GM21447 (cell line): ENCODE results near the gene RPL15.

ENCODE experiments used
- ATAC-seq: cut with Tn5 transposase; IDR thresholded peaks from one replicate; pipeline ENCODE4 v1.9.1; 2021; ENCODE audit not compliant: unreplicated experiment

RPL15 gene

DNA sequence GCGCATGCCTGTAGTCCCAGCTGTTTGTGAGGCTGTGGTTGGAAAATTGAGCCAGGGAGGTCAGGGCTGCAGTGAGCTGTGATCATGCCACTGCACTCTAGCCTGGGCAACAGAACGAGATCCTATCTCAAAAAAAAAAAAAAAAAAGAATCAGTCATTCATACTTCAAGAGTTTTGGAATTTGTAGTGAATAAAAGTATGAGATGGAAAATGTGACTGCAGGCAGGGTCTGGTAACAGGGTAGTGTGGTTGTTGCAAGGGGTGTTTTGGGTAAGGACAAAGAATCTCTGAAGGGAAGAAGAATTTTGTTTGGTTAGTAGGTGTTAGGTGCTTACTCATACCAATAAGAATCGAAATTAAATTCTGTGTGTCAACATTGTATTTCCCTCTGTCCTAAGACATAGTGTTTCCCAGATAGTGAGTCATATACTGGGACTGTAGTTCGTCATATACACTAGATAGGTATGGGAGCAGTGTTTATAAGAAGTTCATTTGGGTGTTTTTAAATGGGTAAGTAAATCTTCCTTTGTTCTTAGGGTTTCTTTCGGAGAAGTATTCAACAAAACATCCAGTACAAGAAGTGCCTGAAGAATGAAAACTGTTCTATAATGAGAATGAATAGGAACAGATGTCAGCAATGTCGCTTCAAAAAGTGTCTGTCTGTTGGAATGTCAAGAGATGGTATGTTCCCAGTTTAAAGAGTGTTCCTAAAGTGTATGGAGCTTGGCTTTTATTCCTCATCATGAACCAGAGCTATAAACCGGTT, 42.4 kb downstream of the RPL15 start:
- no peak for ATAC-seq

DNA sequence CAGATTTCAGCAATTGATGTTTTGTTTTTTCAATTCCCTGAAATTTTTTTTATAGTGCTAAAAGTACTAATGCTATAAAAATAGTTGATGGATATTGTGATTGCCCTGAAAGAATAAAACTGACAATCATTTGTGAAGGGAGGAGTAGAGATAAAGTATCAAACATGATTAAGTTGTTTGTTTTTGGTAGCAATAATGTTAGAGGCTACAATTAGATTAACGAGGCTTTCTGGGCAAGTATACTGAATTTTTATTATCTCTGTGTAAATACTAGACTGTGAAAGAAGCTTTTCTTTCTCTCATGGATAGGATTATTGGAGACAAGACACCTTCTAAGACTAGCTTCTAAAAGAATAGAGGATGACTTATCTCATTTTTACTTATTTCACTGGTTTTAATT, 43.7 kb downstream of the RPL15 start:
- ATAC-seq = no peak

DNA sequence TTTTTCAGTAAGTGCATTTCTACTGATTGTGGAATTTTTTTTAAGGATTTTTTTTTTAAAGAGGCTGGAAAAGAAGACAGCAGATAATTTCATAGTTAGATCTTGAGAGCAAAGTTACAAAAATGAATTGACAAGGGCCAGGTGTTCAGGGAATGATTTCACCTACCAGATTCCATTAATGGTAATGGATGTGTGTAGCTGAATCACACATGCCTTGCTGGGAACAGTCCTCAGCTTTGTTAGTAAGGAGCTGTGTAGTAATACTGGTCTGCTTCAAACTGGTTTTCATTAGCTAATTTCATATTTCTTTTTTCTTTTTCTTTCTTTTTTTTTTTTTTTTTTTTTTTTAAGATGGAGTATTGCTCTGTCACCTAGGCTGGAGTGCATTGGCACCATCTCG, 44.1 kb downstream of the RPL15 start:
- no peak for ATAC-seq

DNA sequence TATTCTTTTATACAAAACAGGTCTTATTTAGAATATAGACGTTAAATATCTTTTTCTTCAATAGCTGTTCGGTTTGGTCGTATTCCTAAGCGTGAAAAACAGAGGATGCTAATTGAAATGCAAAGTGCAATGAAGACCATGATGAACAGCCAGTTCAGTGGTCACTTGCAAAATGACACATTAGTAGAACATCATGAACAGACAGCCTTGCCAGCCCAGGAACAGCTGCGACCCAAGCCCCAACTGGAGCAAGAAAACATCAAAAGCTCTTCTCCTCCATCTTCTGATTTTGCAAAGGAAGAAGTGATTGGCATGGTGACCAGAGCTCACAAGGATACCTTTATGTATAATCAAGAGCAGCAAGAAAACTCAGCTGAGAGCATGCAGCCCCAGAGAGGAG, 45.0 kb downstream of the RPL15 start:
- ATAC-seq = no peak

- ATAC-seq = no peak
These were observed 47.8 kb downstream of the RPL15 start for GRCh38 chr3:23964537-23965235.

GRCh38 chr3:23966328-23966727, 49.4 kb downstream of the RPL15 start:
- ATAC-seq = no peak

DNA sequence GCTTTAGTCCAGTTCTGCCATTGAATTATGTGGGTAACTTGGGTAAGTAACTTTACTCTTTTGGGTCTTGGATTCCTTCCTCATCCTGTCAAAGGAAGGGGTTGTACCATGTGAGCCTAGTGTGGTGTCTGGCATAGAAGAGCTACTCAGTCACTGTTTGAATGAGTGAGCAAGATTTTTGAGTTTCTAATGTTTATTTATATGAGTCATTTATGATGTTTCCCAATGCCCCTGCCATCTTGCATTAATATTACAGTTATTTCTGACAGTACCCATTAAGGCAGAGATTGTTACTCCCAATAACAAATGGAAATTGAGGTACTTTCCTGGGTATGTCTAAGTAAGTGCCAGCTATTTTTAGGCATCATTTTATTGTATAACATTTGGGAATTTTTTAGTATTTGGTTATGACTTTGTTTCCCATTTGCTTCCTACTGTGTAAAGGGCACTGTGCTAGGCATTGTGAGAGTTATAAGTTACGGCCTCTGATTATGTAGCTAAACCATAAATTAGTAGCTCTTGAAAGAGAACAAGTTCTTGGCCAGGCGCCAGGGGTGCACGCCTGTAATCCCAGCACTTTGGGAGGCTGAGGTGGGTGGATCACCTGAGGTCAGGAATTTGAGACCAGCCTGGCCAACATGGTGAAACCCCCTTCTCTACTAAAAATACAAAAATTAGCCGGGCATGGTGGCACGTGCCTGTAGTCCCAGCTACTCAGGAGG, 51.7 kb downstream of the RPL15 start:
- no peak for ATAC-seq

GRCh38 chr3:23969393-23969792, 52.5 kb downstream of the RPL15 start:
- ATAC-seq = no peak
